Measurements from ENCODE around the gene RND1.

DNA sequence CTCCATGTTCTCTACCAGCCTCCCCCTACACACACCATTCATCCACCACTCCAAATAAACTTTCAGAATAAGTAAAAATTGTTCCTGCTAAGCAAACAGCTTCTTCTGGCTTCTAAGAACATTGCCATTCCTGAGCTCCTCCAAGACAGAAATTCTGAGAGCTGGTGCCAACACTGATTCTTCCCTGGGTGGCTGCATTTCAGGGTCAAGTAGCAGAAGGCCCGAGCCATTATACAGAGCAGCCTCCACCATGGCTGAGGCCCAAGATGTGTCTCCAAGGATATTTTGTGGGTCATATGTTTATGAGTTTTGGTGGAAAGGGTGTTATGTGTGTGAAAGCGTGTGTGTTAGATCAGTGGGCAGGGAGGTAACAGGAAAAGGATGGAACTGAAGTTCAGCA lies 3.5 kb upstream of the RND1 start:
- TF ChIP-seq MYC (IDR thresholded peaks at IDR 0.05; ENCODE audit: borderline replicate concordance, low read length) (no peak), POLR2A (IDR thresholded peaks at IDR 0.05; ENCODE audit: low read length) (no peak)
- TF ChIP-seq, protein P1, sequence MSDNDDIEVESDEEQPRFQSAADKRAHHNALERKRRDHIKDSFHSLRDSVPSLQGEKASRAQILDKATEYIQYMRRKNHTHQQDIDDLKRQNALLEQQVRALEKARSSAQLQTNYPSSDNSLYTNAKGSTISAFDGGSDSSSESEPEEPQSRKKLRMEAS (IDR thresholded peaks at IDR 0.05): no peak
- TF ChIP-seq, protein P2, sequence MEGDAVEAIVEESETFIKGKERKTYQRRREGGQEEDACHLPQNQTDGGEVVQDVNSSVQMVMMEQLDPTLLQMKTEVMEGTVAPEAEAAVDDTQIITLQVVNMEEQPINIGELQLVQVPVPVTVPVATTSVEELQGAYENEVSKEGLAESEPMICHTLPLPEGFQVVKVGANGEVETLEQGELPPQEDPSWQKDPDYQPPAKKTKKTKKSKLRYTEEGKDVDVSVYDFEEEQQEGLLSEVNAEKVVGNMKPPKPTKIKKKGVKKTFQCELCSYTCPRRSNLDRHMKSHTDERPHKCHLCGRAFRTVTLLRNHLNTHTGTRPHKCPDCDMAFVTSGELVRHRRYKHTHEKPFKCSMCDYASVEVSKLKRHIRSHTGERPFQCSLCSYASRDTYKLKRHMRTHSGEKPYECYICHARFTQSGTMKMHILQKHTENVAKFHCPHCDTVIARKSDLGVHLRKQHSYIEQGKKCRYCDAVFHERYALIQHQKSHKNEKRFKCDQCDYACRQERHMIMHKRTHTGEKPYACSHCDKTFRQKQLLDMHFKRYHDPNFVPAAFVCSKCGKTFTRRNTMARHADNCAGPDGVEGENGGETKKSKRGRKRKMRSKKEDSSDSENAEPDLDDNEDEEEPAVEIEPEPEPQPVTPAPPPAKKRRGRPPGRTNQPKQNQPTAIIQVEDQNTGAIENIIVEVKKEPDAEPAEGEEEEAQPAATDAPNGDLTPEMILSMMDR (IDR thresholded peaks at IDR 0.05): no peak
